Pancreas (tissue), 10 donors: ENCODE results near the gene RNF175. TPM values are rescaled to one million over a fixed set of nuclear protein-coding genes. Genes with fewer than 3 reads are reported as not detected.

ENCODE experiments used
- ATAC-seq, 4 donors: fragments of 200-7000 bp; cut with Tn5 transposase; one replicate each; pipeline versions ENCODE4 v1.8.0 to v1.9.1; 2020; ENCODE audit warnings: mild to moderate bottlenecking in 4 of 4, moderate library complexity in 4 of 4
- DNase-seq, 6 donors: peaks; one replicate each; pipeline ENCODE4 v3.0.0-alpha.2; 2020
- FAIRE-seq: peaks from 2 replicates; lab custom pipeline; 2012; peaks lifted over from hg19 to GRCh38; lab: Jason Lieb, UNC
- H3K27ac ChIP-seq, 4 donors: fragments of 200-600 bp; sonication (generic); 1 replicate in 3 of 4; 2 replicates in 1 of 4; pipeline versions ENCODE4 v1.5.0 to v1.8.0; 2020
- H3K27me3 ChIP-seq, 4 donors: fragments of 200-600 bp; one replicate each; pipeline ENCODE4 v1.8.0; 2021
- H3K36me3 ChIP-seq, 3 donors: fragments of 200-600 bp; sonication (generic) in 1 of 3; one replicate each; pipeline versions ENCODE4 v1.5.0 to v1.8.0; 2020 to 2021
- H3K4me1 ChIP-seq, 3 donors: fragments of 200-600 bp; one replicate each; pipeline ENCODE4 v1.8.0; 2021
- H3K4me3 ChIP-seq, 4 donors: fragments of 200-600 bp; sonication (generic) in 2 of 4; one replicate each; pipeline versions ENCODE4 v1.5.0 to v1.8.0; 2020 to 2021
- H3K9me3 ChIP-seq, 4 donors: fragments of 200-600 bp; one replicate each; pipeline ENCODE4 v1.8.0; 2021
- WGBS, 2 donors: extraction: QIAGEN DNeasy Blood & Tissue Kit; methylation state at CpG; one replicate each; pipeline ENCODE4 v1.1.7; 2013; 5-methylcytosine and 5-hydroxymethylcytosine counted together
- intact Hi-C, 3 donors: fragments of 100-400 bp; cut with DNase I; formaldehyde crosslinking; loops; one replicate each; pipeline versions ENCODE4 v1.11.1 to v1.14.2; 2022
- polyA plus RNA-seq, 2 donors: library from polyadenylated mRNA; stranded (reverse); fragments of 200-250 nt; gene quantifications; one replicate each; pipeline ENCODE4 v1.2.3, GENCODE V29; 2013
- total RNA-seq, 6 donors: library from RNA; stranded (reverse); fragmentation: NEBNext Ultra II Directional in 4 of 6; extraction: Animal tissue kit (Norgen Biotek cat#: 25700) in 4 of 6; gene quantifications; one replicate each; pipeline versions ENCODE4 v1.2.1 to v1.2.4, GENCODE V29; 2021 to 2023
- TF ChIP-seq, protein P1 (sequence below), 4 donors: fragments of 200-600 bp; sonication (generic) in 3 of 4; IDR thresholded peaks; one replicate each; pipeline versions ENCODE4 v1.5.0 to v1.8.0; 2021; ENCODE audit warnings: antibody characterized with exemption in 4 of 4
- donor health status: healthy with polysubstance abuse.
- donor health status: DM: no; HTN: no; CAD: no; lungs with moderate emphysema.
- donor health status: DM: no; HTN: no; CAD: no.
- donor health status: control.
- donor health status: control.
- donor health status: Bipolar disorder and iron deficiency.
- donor health status: DM: yes; HTN: yes; CAD: no.
- donor health status: DM: no; HTN: no; CAD: no.
- donor health status: DM: no; HTN: no; CAD: no.
- donor health status: DM: yes; HTN: yes; CAD: no.

RNF175 gene
- total and polyA plus RNA-seq, 8 donors: 0.12 TPM; not detected in 7

DNA sequence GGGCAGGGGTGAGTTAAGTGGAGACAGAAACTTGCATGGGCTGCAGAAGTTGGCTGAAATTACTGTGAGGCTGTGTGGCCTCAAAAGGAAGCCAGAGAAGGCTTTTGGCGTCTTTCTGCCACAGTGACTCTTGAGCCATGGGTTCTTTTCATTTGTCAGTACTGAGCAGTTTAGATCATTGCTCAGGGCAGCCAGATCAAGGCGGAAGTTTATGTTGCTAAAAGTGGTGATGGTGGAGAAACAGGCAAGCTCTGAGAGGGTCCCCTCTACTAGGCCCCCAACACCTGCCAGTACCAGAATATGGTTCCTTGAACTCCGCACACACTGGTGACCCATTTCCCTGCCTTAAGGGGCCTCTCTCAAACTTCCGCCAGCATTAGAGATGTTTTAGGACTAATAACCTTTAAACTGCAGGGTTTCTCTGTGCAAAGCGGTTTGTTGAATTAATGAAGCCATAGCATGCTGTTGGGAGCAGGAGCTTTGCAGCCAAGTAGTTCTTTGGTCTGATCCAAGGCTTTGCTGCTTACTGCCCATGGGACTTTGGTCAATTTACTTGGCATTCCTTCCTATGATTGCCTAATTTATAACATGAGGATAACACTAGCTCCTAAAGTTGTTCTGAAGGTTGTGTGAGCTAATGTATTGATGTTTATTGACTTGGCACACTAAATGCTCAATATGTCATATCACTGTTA, 34.5 kb downstream of the RNF175 start:
- no peak for FAIRE-seq
- no peaks in the 10 kb centered on the region for H3K9me3 ChIP-seq
- H3K27me3 ChIP-seq: no peaks in the 10 kb centered on the region
- H3K27ac ChIP-seq: no peak overlapping the region
- H3K4me1 ChIP-seq: no peaks in the 10 kb centered on the region
- TF ChIP-seq, protein P1, sequence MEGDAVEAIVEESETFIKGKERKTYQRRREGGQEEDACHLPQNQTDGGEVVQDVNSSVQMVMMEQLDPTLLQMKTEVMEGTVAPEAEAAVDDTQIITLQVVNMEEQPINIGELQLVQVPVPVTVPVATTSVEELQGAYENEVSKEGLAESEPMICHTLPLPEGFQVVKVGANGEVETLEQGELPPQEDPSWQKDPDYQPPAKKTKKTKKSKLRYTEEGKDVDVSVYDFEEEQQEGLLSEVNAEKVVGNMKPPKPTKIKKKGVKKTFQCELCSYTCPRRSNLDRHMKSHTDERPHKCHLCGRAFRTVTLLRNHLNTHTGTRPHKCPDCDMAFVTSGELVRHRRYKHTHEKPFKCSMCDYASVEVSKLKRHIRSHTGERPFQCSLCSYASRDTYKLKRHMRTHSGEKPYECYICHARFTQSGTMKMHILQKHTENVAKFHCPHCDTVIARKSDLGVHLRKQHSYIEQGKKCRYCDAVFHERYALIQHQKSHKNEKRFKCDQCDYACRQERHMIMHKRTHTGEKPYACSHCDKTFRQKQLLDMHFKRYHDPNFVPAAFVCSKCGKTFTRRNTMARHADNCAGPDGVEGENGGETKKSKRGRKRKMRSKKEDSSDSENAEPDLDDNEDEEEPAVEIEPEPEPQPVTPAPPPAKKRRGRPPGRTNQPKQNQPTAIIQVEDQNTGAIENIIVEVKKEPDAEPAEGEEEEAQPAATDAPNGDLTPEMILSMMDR (IDR thresholded peaks at IDR 0.05): no peak
- WGBS, 2 donors: 85 to 93% methylated on average over 5 of the region's 5 CpGs
- H3K36me3 ChIP-seq: no peaks in the 10 kb centered on the region
- intact Hi-C loops: no loop called here
- no peak overlapping the region for H3K4me3 ChIP-seq
- no peak for DNase-seq
- peak in 1 of 4 donors; percentile 25 for ATAC-seq

DNA sequence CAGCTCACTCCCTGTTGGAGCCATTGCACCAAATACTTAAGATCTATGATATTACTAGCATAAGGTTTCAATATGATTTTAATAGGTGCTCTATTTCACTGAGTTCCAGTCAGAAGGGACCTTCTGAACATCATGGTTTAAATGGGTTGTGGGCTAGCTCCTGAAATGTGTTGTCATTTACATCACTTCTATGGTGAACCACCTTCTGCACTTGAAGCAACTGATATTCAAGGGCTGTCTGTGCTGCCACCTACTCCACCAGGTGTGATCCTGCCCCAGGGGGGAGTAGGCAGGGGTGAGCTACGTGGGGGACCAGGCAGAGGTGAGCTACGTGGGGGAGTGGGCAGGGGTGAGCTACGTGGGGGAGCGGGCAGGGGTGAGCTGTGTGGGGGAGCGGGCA, 35.2 kb downstream of the RNF175 start:
- TF ChIP-seq, protein P1 (IDR thresholded peaks at IDR 0.05): no peak
- H3K36me3 ChIP-seq: no peaks in the 10 kb centered on the region
- intact Hi-C loops: no loop called here
- no peaks in the 10 kb centered on the region for H3K4me1 ChIP-seq
- no peaks in the 10 kb centered on the region for H3K27me3 ChIP-seq
- WGBS, 2 donors: 77 to 80% methylated on average over 4 to 5 of the region's 5 CpGs
- H3K9me3 ChIP-seq: no peaks in the 10 kb centered on the region
- H3K27ac ChIP-seq: no peak overlapping the region
- ATAC-seq (no peak), FAIRE-seq (no peak), DNase-seq (no peak)
- no peak overlapping the region for H3K4me3 ChIP-seq

DNA sequence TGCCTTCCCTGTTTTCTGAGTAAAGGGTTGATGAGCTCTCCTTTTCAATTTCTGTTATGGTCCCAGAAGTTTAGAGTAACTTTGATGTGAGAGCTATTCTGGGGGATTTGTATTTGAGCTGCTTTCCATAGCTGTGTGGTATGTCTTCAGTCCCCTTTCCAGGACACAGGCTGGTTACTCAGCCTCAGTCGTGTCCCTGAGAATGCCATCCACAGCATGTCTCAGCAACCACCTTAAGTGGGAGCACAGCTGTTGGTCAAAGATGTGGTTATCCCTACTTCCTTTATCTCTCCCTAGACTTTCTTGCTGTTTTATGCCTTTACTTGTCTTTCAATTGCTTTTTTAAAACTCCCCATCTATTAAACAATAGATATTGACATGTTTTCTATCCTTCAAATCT, 37.8 kb downstream of the RNF175 start:
- intact Hi-C loops: no loop called here
- WGBS, 2 donors: 60% methylated on average over 1 of the region's 1 CpG
- TF ChIP-seq, protein P1 (IDR thresholded peaks at IDR 0.05): no peak
- ATAC-seq (no peak), FAIRE-seq (no peak), DNase-seq (no peak)
- Histone ChIP-seq H3K4me1 (no peaks in the 10 kb centered on the region), H3K27me3 (no peaks in the 10 kb centered on the region), H3K36me3 (no peaks in the 10 kb centered on the region), H3K4me3 (no peak overlapping the region), H3K9me3 (no peaks in the 10 kb centered on the region), H3K27ac (no peak overlapping the region)

DNA sequence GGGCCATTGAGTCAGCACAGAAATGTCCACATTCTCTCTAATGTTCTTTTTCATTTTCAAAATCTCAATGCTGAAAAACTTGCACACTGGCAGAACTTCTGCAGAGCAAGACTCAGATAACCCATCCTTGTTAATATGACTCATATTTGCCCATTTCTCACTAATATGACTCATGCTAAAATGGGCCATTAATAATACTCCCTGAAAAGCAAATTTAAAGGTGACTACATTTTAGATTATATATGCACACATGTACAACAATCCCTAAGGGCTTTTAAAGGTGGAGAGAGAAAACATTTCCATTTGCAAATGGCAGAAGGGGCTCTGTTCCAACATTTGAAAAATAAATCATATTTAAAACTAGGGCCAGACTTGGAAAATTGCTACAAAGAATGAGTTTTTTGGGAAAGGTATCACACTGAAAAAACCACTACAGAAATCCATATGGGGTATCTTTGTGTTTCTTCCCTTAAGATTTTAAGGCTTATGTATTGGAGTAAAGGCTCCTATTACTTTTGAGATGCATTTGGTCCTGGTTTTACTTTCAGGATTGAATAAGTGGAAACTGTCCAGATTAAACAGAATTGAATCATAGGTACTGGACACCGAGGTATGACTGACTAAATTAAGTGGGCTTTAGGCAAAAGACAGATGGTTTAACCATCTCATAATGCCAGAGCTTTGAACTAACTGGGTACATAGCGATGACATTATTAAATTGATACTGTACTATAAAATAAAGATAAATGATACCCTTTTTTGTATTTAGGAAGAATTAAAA, 45.8 kb downstream of the RNF175 start:
- DNase-seq (no peak), ATAC-seq (peak in 2 of 4 donors; percentile 32 to 53), FAIRE-seq (no peak)
- Histone ChIP-seq H3K27me3 (no peaks in the 10 kb centered on the region), H3K9me3 (no peaks in the 10 kb centered on the region), H3K27ac (no peak overlapping the region), H3K4me3 (no peak overlapping the region), H3K4me1 (no peaks in the 10 kb centered on the region), H3K36me3 (no peaks in the 10 kb centered on the region)
- intact Hi-C loops: no loop called here
- TF ChIP-seq, protein P1 (IDR thresholded peaks at IDR 0.05): no peak
- 78 to 87% methylated on average over 2 of the region's 2 CpGs for WGBS, 2 donors

DNA sequence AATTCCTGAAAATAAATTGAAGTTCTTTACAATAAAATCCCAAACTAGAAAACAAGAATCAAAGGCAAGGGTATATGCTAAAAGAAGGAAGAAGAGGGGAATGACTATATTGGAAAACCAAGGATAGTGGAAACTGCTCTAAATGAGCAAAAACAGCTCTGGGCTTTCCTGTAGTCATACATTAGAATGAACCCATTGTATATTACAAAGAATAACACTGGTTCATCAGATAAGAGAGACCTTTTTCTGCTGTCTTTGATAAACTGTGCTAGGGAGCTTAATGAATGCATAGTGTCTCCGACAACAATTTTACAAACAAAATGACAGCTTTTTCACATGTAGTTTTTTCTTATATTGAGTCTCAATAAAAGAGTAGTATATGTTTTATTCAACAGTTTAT, 49.1 kb downstream of the RNF175 start:
- H3K9me3 ChIP-seq: no peaks in the 10 kb centered on the region
- 83 to 94% methylated on average over 1 of the region's 1 CpG for WGBS, 2 donors
- FAIRE-seq: no peak

More for the DNA sequence above, 49.1 kb downstream of the RNF175 start:
- DNase-seq: no peak
- H3K4me3 ChIP-seq: no peak overlapping the region
- no peaks in the 10 kb centered on the region for H3K27me3 ChIP-seq
- TF ChIP-seq, protein P1 (IDR thresholded peaks at IDR 0.05): no peak
- no peak overlapping the region for H3K27ac ChIP-seq
- intact Hi-C loops: no loop called here
- H3K36me3 ChIP-seq: no peaks in the 10 kb centered on the region
- ATAC-seq: no peak
- no peaks in the 10 kb centered on the region for H3K4me1 ChIP-seq
